LNCaP clone FGC (cell line): ENCODE results near the gene ZNF473.

ENCODE experiments used
- DNase-seq: peaks from one replicate; pipeline ENCODE4 v3.0.0-alpha.2; 2011; ENCODE audit warnings: low read depth
- H3K4me3 ChIP-seq: 2 replicates; pipeline ENCODE4 v1.5.1; 2011; ENCODE audit warnings: mild to moderate bottlenecking, low read depth, low read length, control low read depth
- TF ChIP-seq, protein P1 (sequence below): IDR thresholded peaks from 2 replicates; pipeline ENCODE4 v1.5.1; 2012; ENCODE audit warnings: mild to moderate bottlenecking; ENCODE audit not compliant: control insufficient read depth, insufficient read depth; ENCODE audit errors: extremely low read depth

The ZNF473 gene

DNA sequence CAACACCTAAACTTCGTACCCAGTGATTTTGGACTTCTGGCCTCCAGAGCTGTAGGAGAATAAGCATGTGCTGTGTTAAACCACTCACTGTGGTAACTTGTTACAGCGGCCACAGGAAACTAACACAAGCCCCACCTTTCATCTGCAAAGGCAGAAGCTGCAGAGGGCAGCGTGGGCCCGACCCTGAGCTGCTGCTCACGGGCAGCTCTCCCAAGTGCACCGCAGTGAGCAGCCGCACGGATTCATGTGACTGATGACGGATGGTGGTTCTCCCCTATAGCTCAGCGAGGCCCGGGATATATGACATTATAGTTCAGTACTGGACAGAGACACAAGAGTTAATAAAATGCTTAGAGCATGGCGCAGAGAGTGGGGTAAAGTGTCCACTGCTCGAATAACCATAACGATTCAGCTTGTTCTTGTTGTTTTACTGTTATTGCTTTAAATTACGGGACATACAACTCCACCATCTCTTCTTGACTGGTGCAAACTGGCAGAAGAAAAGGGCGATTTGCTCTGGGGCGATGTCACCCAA is 22.5 kb upstream of the ZNF473 start:
- DNase-seq, result no peak
- TF ChIP-seq, protein P1, sequence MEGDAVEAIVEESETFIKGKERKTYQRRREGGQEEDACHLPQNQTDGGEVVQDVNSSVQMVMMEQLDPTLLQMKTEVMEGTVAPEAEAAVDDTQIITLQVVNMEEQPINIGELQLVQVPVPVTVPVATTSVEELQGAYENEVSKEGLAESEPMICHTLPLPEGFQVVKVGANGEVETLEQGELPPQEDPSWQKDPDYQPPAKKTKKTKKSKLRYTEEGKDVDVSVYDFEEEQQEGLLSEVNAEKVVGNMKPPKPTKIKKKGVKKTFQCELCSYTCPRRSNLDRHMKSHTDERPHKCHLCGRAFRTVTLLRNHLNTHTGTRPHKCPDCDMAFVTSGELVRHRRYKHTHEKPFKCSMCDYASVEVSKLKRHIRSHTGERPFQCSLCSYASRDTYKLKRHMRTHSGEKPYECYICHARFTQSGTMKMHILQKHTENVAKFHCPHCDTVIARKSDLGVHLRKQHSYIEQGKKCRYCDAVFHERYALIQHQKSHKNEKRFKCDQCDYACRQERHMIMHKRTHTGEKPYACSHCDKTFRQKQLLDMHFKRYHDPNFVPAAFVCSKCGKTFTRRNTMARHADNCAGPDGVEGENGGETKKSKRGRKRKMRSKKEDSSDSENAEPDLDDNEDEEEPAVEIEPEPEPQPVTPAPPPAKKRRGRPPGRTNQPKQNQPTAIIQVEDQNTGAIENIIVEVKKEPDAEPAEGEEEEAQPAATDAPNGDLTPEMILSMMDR, result no peak

DNA sequence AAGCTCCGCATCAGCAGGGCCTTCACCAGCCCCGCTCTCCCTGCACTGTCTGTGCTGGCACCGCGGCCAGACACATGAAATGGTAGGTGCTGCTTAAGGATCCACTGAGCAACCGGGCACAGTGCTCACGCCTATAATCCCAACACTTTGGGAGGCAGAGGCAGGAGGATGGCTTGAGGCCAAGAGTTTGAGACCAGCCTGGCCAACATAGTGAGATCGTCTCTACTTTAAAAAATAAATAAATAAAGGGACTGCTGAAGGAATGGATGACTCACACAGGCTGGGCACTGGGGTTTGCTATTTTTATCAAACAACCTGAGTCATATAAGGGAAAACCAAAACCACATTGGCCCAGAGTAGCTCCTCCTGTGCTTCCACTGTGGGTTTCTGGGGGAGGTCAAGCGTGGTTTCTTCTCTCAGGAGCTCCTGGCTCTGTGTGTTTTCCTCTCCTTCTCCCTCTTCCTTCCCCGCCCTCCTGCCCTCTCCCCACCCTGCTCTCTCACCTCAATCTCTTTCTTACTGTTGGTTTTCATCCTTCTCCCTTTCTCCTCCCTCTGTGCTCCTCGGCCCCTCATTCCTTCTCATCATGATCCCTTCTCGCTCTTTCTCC is 21.9 kb upstream of the ZNF473 start:
- no peak overlapping the region for H3K4me3 ChIP-seq
- TF ChIP-seq, protein P1, result no peak
- no peak for DNase-seq

More for the DNA sequence above, 22.5 kb upstream of the ZNF473 start:
- H3K4me3 ChIP-seq, result no peak overlapping the region

DNA sequence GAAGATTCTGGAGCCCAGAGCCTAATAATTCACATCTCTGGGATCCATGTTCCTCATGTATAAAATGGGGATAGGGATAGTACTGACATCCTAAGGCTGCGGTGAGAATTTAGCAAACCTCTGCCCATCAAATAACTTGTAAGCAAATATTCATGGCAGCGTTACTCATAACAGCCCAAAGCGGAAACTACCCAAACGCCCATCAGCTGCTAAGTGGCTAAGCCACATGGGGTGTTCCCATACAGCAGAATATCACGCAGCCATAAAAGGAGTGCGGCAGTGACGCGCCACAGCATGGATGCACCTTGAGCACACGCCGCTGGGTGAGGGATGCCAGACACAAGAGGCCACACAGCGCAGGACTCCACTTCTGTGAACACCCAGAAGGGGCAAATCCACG is 20.4 kb upstream of the ZNF473 start:
- TF ChIP-seq, protein P1, result no peak
- DNase-seq, result no peak
- H3K4me3 ChIP-seq, result no peak overlapping the region

DNA sequence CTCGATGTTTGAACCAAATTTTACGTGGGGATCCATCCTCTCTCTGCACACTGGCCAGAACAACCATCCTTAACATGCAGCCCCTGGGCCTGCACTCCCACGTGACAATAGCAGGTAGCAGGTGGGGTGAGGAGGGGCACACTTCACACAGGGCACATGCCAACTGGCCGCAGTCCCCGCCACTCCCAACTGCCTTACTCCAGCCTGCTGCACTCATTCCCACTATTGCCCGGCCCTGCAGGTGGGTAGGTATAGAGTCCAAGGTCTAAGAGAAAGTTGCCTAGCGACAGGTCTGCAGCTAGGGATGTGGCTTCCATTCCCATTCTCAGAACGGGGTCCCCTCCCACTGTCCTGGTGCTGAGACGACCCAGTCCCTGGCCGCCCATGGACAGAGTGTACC is 18.6 kb upstream of the ZNF473 start:
- TF ChIP-seq, protein P1, result no peak
- no peak for DNase-seq
- no peak overlapping the region for H3K4me3 ChIP-seq

DNA sequence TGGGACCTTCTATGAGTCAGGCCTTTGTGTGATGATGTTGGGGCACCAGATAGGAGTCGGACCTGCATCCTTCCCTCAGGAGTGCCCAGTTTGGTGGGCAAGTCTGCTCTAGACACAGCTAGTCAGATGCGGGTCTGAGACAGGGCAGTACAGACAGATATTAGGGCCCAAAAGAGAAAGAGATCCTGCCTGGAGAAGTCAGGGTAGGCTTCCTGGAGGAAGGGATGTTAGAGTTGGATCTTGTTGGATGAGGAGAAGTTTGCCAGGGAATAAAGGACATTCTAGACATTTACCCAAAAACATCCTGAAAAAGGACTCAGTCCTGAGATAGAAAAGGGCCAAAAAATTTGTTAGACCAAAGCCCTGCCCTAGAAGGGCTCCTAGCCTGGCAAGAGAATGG is 17.9 kb upstream of the ZNF473 start:
- TF ChIP-seq, protein P1, result no peak
- no peak for DNase-seq
- H3K4me3 ChIP-seq, result no peak overlapping the region

DNA sequence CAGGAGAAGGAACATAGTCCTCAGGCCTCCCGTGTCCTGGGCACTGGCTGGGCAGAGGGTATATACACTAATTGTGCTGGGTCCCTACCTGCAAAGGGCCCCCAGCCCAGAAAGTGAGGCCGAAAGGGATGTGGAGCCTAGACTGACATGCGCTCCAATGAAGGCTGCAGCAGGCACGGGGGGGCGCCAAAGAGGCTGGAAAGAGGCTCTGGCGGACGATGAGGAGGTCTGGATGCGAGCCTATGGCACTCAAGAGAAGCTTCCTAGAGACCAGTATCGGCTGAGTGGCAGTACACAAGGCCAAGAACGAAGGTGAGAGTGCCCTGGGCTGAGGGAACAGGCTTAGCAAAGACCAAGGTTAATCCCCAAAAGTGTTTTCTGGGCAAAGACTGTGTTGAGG is 17.3 kb upstream of the ZNF473 start:
- no peak for DNase-seq
- H3K4me3 ChIP-seq, result no peak overlapping the region
- TF ChIP-seq, protein P1, result peak; percentile 29; the same call in 1 of the 2 replicates

DNA sequence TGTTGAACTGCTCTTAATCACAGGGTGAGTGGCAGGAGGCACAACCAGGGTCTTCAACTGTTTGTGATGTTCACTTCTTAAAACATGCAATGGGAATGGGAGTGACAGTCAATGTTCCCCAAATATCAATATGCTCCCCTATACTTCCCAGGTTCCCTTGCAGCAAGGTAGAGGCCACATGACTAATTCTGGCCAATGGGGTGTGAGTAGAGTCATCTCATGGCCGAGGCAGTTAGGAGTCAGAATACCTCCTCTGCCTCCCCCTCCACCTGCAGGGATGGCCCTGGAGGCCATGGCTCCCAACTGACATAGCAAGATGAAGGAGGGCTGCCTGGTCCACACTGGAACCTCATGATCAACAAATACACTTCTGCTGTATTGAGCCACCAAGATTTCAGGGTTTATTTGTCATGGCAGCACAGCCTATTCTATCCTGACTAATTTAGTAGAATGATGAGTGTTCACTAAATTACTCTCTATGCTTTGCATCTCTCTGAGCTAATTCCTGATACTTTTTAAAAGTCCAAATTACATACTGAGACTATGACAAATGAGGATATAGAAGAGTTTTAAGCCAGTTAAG is 9.5 kb upstream of the ZNF473 start:
- no peak overlapping the region for H3K4me3 ChIP-seq
- DNase-seq, result no peak
- TF ChIP-seq, protein P1, result no peak
